CD4-positive, alpha-beta memory T cell (primary cell): Measurements from ENCODE around the gene DNAAF8. TPM values are rescaled to one million over a fixed set of nuclear protein-coding genes. Genes with fewer than 3 reads are reported as not detected.

Experiments
- CTCF ChIA-PET: fragments of 350-600 bp; sonication (Branson Sonifier 250); formaldehyde crosslinking; loops from one replicate; lab custom pipeline; 2021; ENCODE audit warnings: inconsistent platforms; ENCODE audit not compliant: partially characterized antibody; lab: Charles Lee
- POLR2A ChIA-PET: fragments of 350-600 bp; sonication (Branson Sonifier 250); formaldehyde crosslinking; loops from one replicate; lab custom pipeline; 2021; ENCODE audit not compliant: partially characterized antibody; lab: Charles Lee
- DNase-seq, 5 donors: peaks; one replicate each; pipeline versions ENCODE4 v3.0.0 to v3.0.0-alpha.2; 2020 to 2022; ENCODE audit warnings: mixed read lengths in 1 of 5
- H3K27ac ChIP-seq: one replicate; pipeline ENCODE4 v1.7.0; 2013; ENCODE audit warnings: low read depth, low read length
- H3K27me3 ChIP-seq: 2 replicates; pipeline ENCODE4 v1.7.0; 2013; ENCODE audit warnings: mild to moderate bottlenecking, low read length, moderate library complexity; ENCODE audit not compliant: insufficient read depth
- H3K36me3 ChIP-seq: 2 replicates; pipeline ENCODE4 v1.7.0; 2013; ENCODE audit warnings: mild to moderate bottlenecking, low read length, moderate library complexity; ENCODE audit not compliant: insufficient read depth
- H3K4me1 ChIP-seq: 2 replicates; pipeline ENCODE4 v1.7.0; 2013; ENCODE audit warnings: mild to moderate bottlenecking, low read length, moderate library complexity; ENCODE audit not compliant: insufficient read depth
- H3K4me3 ChIP-seq, 2 donors: one replicate each; pipeline ENCODE4 v1.7.0; 2013; ENCODE audit warnings: low read length in 2 of 2, mild to moderate bottlenecking in 1 of 2
- H3K9me3 ChIP-seq, 2 donors: one replicate each; pipeline ENCODE4 v1.7.0; 2013; ENCODE audit warnings: low read length in 2 of 2, control low read depth in 1 of 2; ENCODE audit not compliant: control insufficient read depth in 1 of 2
- H3K27ac Mint-ChIP-seq, 7 donors: one replicate each; pipeline ENCODE4 v1.8.0; 2020 to 2021; ENCODE audit warnings: mixed read lengths in 7 of 7, mild to moderate bottlenecking in 6 of 7, inconsistent platforms in 3 of 7, moderate library complexity in 3 of 7
- H3K27me3 Mint-ChIP-seq, 2 donors: one replicate each; pipeline ENCODE4 v1.8.0; 2020 to 2021; ENCODE audit warnings: mixed read lengths in 2 of 2
- H3K36me3 Mint-ChIP-seq, 2 donors: one replicate each; pipeline ENCODE4 v1.8.0; 2020 to 2021; ENCODE audit warnings: mixed read lengths in 2 of 2, inconsistent platforms in 1 of 2, mild to moderate bottlenecking in 1 of 2
- H3K4me1 Mint-ChIP-seq, 4 donors: one replicate each; pipeline ENCODE4 v1.8.0; 2020 to 2021; ENCODE audit warnings: mixed read lengths in 4 of 4, mild to moderate bottlenecking in 1 of 4
- H3K4me3 Mint-ChIP-seq, 8 donors: one replicate each; pipeline ENCODE4 v1.8.0; 2020 to 2021; ENCODE audit warnings: mixed read lengths in 8 of 8, mild to moderate bottlenecking in 7 of 8, moderate library complexity in 6 of 8, inconsistent platforms in 3 of 8
- H3K9me3 Mint-ChIP-seq, 8 donors: one replicate each; pipeline ENCODE4 v1.8.0; 2020 to 2021; ENCODE audit warnings: mixed read lengths in 8 of 8, mild to moderate bottlenecking in 5 of 8, inconsistent platforms in 3 of 8, moderate library complexity in 1 of 8
- intact Hi-C: fragments of 100-400 bp; cut with micrococcal nuclease; formaldehyde crosslinking; loops from one replicate; pipeline ENCODE4 v1.15.1; 2023
- polyA plus RNA-seq, 2 donors: library from polyadenylated mRNA; unstranded; fragments of 300-500 nt; fragmentation: Illumina TruSeq; gene quantifications; one replicate each; pipeline ENCODE4 v1.2.3, GENCODE V29; 2021
- total RNA-seq, 2 experiments: library from RNA; stranded (reverse); gene quantifications; one replicate each; pipeline ENCODE4 v1.2.3, GENCODE V29; 2021

Gene DNAAF8
- total and polyA plus RNA-seq, 4 experiments from 2014 or later = 0.11 to 0.64 (median 0.12) TPM; not detected in 1

DNA sequence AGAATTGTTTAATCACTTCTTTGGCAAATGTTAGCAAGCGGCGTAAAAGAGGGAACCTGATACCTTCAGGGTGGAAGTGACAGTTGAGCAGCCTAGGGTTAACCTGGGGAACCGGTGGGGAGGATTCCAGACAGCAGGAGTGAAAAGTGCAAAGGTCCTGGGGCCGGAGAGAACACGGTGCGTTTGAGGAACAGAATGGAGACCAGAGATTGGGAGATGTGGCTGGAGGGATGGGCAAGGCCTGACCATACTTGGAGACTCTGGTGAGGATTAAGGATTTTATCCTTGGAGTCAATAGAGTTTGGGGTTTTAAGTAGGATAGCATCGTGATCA is 34.9 kb downstream of the DNAAF8 start:
- ChIA-PET CTCF (no interaction called here), POLR2A (interaction anchor here (0.6 to 5.0 kb wide), 11 partner anchors 8 to 496 kb away, joined by 3 to 72 read pairs (median 6); partner anchors contain the start of genes ANKS3, CORO7, DNAAF8 and NUDT16L1)
- Histone ChIP-seq H3K4me1 (peaks cover 32% of the 10 kb centered on the region), H3K9me3 (no peaks in the 10 kb centered on the region), H3K27me3 (no peaks in the 10 kb centered on the region), H3K36me3 (no peaks in the 10 kb centered on the region), H3K4me3 (peak overlapping the region in 1 of 2 donors; percentile 85), H3K27ac (peak overlapping the region; percentile 59)
- Mint-ChIP-seq H3K4me1 (peaks cover 17 to 46% (median 32%) of the 10 kb centered on the region in 4 donors), H3K9me3 (peaks cover 0 to 2% (median 0%) of the 10 kb centered on the region in 8 donors), H3K36me3 (peaks cover 0 to 13% of the 10 kb centered on the region in 2 donors), H3K27ac (peak overlapping the region; percentile 67 to 98 (median 96)), H3K27me3 (no peaks in the 10 kb centered on the region), H3K4me3 (peak overlapping the region; percentile 56 to 94 (median 92))
- DNase-seq = no peak
- intact Hi-C loops = no loop called here

DNA sequence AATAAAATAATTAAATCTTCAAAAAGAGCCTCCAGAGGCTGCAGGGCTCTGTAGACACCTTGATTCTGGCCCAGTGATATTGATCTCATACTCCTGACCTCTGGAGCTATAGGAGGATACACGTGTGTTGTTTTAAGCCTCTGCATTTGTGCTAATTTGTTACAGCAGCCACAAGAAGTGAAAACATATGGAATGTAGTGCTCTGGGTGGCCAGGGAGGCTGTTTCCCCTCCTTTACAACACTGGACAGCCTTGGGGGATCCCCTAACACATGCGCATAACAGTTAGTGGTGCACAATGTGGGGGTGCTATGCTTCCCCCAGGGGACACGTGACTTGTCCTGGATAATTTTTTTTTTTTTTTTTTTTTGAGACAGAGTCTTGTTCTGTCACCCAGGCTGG is 37.3 kb downstream of the DNAAF8 start:
- H3K9me3 Mint-ChIP-seq = peaks cover 0 to 2% (median 0%) of the 10 kb centered on the region in 8 donors
- H3K27me3 Mint-ChIP-seq = no peaks in the 10 kb centered on the region
- peaks cover 0 to 3% of the 10 kb centered on the region in 2 donors for H3K36me3 Mint-ChIP-seq
- DNase-seq = no peak
- H3K27me3 ChIP-seq = no peaks in the 10 kb centered on the region
- peak overlapping the region in 1 of 7 donors; percentile 21 for H3K27ac Mint-ChIP-seq
- peaks cover 17% of the 10 kb centered on the region for H3K4me1 ChIP-seq
- H3K4me3 Mint-ChIP-seq = no peak overlapping the region
- no peaks in the 10 kb centered on the region for H3K36me3 ChIP-seq
- no peaks in the 10 kb centered on the region for H3K9me3 ChIP-seq
- peaks cover 10 to 31% (median 19%) of the 10 kb centered on the region in 4 donors for H3K4me1 Mint-ChIP-seq
- POLR2A ChIA-PET = no interaction called here
- CTCF ChIA-PET = no interaction called here
- intact Hi-C loops = no loop called here
- H3K27ac ChIP-seq = no peak overlapping the region
- no peak overlapping the region for H3K4me3 ChIP-seq

DNA sequence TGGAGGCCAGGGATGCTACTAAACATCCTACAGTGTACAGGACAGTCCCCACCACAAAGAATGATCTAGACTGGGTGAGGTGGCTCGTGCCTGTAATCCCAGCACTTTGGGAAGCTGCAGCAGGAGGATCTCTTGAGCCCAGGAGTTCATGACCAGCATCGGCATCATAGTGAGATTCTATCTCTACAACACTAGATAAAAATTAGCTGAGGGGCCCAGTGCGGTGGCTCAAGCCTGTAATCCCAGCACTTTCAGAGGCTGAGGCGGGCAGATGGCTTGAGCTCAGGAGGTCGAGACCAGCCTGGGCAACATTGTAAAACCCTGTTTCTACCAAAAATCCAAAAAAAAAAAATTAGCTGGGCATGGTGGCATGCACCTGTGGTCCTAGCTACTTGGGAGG is 38.0 kb downstream of the DNAAF8 start:
- POLR2A ChIA-PET = interaction anchor here (0.6 kb wide), 1 partner anchor 33 kb away, joined by 3 read pairs; no protein-coding TSS in a partner anchor
- intact Hi-C loops = no loop called here

DNA sequence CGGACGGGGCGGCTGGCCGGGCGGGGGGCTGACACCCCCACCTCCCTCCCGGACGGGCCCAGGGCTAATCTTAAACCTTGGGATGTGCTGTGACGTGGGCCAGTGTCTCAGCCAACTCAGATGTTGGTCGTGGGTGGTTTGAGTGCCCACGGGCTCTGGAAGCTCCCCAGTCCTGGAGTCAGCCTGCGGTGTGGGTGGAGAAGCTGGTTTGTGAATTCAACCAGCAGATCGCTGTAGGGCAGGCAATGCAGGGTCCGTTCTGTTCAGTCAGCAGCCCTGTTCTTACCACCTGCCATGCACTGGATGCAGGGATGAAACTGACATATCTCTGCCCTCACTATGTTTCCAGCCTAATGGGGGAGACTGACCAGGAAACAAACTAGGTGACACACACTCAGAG is 40.7 kb downstream of the DNAAF8 start:
- Mint-ChIP-seq H3K27me3 (no peaks in the 10 kb centered on the region), H3K36me3 (no peaks in the 10 kb centered on the region), H3K4me3 (no peak overlapping the region), H3K4me1 (peaks cover 0 to 1% (median 0%) of the 10 kb centered on the region in 4 donors), H3K27ac (no peak overlapping the region), H3K9me3 (no peaks in the 10 kb centered on the region)
- no peaks in the 10 kb centered on the region for H3K4me1 ChIP-seq
- no peak overlapping the region for H3K4me3 ChIP-seq
- no peak overlapping the region for H3K27ac ChIP-seq
- intact Hi-C loops = no loop called here
- DNase-seq = no peak
- no peaks in the 10 kb centered on the region for H3K27me3 ChIP-seq
- POLR2A ChIA-PET = no interaction called here
- no peaks in the 10 kb centered on the region for H3K9me3 ChIP-seq
- CTCF ChIA-PET = no interaction called here
- no peaks in the 10 kb centered on the region for H3K36me3 ChIP-seq

More for the DNA sequence above, 38.0 kb downstream of the DNAAF8 start:
- H3K27me3 Mint-ChIP-seq = no peaks in the 10 kb centered on the region
- Histone ChIP-seq H3K9me3 (no peaks in the 10 kb centered on the region), H3K4me1 (peaks cover 15% of the 10 kb centered on the region), H3K27me3 (no peaks in the 10 kb centered on the region), H3K36me3 (no peaks in the 10 kb centered on the region), H3K4me3 (no peak overlapping the region), H3K27ac (no peak overlapping the region)
- CTCF ChIA-PET = no interaction called here
- H3K9me3 Mint-ChIP-seq = peaks cover 0 to 2% (median 0%) of the 10 kb centered on the region in 8 donors
- peaks cover 9 to 26% (median 16%) of the 10 kb centered on the region in 4 donors for H3K4me1 Mint-ChIP-seq
- no peak for DNase-seq
- H3K27ac Mint-ChIP-seq = no peak overlapping the region
- H3K36me3 Mint-ChIP-seq = peaks cover 0 to 3% of the 10 kb centered on the region in 2 donors
- H3K4me3 Mint-ChIP-seq = no peak overlapping the region

DNA sequence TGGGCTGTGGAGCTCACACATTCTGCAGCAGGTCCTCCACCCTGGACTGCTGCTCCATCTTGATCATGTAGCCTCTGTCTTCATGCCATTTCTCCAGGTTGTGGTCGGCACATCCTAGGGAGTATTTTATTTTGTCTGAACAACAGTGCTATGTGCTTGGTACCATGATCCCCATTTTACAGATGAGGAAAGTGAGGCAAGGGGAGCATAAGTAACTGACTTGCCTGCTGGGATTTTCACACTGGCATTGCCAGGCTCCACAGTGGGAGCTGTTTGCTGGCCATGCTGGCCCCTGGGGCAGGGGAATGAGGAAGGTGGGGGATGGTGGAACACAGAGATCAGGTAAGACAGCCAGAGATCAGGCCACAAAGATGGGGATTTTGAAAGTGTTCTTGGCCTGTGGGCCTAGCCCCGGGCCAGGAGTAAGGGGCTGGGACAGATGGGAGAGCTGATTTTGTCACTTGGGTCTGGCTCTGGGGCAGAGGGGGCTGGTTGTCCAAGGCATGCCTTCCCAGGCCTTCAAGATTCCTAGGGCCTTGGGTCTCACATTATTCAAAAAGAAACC is 41.9 kb downstream of the DNAAF8 start:
- Histone ChIP-seq H3K4me3 (no peak overlapping the region), H3K27me3 (no peaks in the 10 kb centered on the region), H3K27ac (no peak overlapping the region), H3K9me3 (no peaks in the 10 kb centered on the region), H3K36me3 (no peaks in the 10 kb centered on the region), H3K4me1 (no peaks in the 10 kb centered on the region)
- Mint-ChIP-seq H3K27ac (peak overlapping the region in 2 of 7 donors; percentile 81 to 82), H3K4me3 (no peak overlapping the region), H3K36me3 (no peaks in the 10 kb centered on the region), H3K4me1 (peaks cover 0 to 1% (median 0%) of the 10 kb centered on the region in 4 donors), H3K27me3 (no peaks in the 10 kb centered on the region), H3K9me3 (no peaks in the 10 kb centered on the region)
- intact Hi-C loops = no loop called here
- ChIA-PET POLR2A (no interaction called here), CTCF (no interaction called here)
- DNase-seq = no peak

DNA sequence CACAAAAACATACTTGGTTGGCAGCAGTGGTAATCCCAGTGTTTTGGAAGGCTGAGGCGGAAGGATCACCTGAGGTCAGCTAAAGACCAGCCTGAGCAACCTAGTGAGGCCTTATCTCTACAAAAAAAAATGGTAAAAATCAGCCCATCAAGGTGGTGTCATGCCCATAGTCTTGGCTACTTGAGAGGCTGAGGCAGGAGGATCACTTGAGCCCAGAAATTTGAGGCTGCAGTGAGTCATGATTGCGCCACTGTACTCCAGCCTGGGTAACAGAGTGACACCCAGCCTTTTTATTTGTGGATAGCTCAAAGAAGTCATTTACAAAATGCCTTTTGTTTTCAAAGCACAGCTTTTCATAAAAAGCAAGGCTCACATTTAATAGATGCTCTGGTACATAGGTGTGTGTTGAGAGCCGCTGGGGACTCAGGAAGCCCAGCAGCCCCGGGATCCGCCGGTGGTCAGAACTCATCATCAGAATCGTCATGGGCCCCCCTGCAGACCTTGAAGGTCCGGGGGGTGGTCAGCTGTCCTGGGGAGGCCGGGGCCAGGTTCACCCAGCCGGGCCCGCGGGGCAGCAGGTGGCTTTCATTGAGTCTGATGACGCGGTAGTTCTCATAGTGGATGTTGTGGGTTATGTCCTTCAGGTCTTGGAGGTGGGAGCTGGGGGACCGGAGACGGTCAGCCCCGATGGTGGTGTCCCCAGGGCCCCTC is 43.2 kb downstream of the DNAAF8 start:
- Histone ChIP-seq H3K27me3 (no peaks in the 10 kb centered on the region), H3K4me1 (no peaks in the 10 kb centered on the region), H3K9me3 (no peaks in the 10 kb centered on the region), H3K27ac (no peak overlapping the region), H3K36me3 (no peaks in the 10 kb centered on the region), H3K4me3 (no peak overlapping the region)
- DNase-seq = no peak
- no peaks in the 10 kb centered on the region for H3K27me3 Mint-ChIP-seq
- no peaks in the 10 kb centered on the region for H3K9me3 Mint-ChIP-seq
- intact Hi-C loops = no loop called here
- no peaks in the 10 kb centered on the region for H3K36me3 Mint-ChIP-seq
- no peak overlapping the region for H3K27ac Mint-ChIP-seq
- no peak overlapping the region for H3K4me3 Mint-ChIP-seq
- CTCF ChIA-PET = no interaction called here
- POLR2A ChIA-PET = interaction anchor here (2.1 kb wide), 1 partner anchor 9 kb away, joined by 7 read pairs; no protein-coding TSS in a partner anchor
- H3K4me1 Mint-ChIP-seq = peaks cover 0 to 1% (median 0%) of the 10 kb centered on the region in 4 donors

DNA sequence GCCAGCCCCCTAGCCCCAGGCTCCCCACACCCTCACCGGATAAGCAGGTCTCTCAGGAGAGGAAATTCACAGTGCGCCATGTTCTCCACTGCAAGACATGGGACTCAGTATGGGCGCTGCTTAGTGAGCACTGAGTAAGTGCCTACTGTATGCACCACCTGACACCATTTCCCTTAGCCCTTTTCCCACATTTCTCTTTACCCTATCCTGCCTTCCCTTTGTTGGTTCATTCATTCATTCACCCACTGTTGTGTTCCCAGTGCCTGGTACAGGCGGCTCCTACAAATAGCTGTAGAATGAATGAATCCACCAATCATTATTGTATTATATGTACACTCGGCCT is 43.7 kb downstream of the DNAAF8 start:
- no peak overlapping the region for H3K4me3 ChIP-seq
- intact Hi-C loops = no loop called here
- no peak overlapping the region for H3K27ac ChIP-seq
- Mint-ChIP-seq H3K4me1 (peaks cover 0 to 1% (median 0%) of the 10 kb centered on the region in 4 donors), H3K4me3 (no peak overlapping the region), H3K27ac (no peak overlapping the region), H3K9me3 (no peaks in the 10 kb centered on the region), H3K27me3 (no peaks in the 10 kb centered on the region), H3K36me3 (no peaks in the 10 kb centered on the region)
- H3K9me3 ChIP-seq = no peaks in the 10 kb centered on the region
- no peak for DNase-seq
- no peaks in the 10 kb centered on the region for H3K27me3 ChIP-seq
- ChIA-PET CTCF (no interaction called here), POLR2A (interaction anchor here (2.1 kb wide), 1 partner anchor 9 kb away, joined by 7 read pairs; no protein-coding TSS in a partner anchor)
- no peaks in the 10 kb centered on the region for H3K36me3 ChIP-seq
- H3K4me1 ChIP-seq = no peaks in the 10 kb centered on the region
